IMR-90 (cell line): ENCODE data around the gene TMC1. TPM values are rescaled to one million over a fixed set of nuclear protein-coding genes. Genes with fewer than 3 reads are reported as not detected.

Experiments used
- ATAC-seq: fragments of 200-7000 bp; cut with Tn5 transposase; 2 replicates; pipeline ENCODE4 v1.9.1; 2020; ENCODE audit warnings: low read depth, mild to moderate bottlenecking, moderate library complexity
- BruUV-seq: library from RNA; stranded (reverse); fragments of 400-500 nt; replicated peaks from 2 replicates; lab custom pipeline; 2021; lab: Mats Ljungman, UMichigan
- CTCF ChIA-PET: fragments of 300-600 bp; formaldehyde crosslinking; extraction: SDS; loops from one replicate; lab custom pipeline; 2021; ENCODE audit warnings: antibody characterized with exemption; lab: Yijun Ruan, JAX
- POLR2A ChIA-PET: fragments of 300-600 bp; sonication (Branson Sonifier 250); formaldehyde crosslinking; loops from one replicate; lab custom pipeline; 2022; ENCODE audit warnings: antibody characterized with exemption; ENCODE audit not compliant: unreplicated experiment; lab: Charles Lee
- DNase-seq: peaks from one replicate; pipeline ENCODE4 v3.0.0; 2013
- H2AFZ ChIP-seq: replicated peaks from 2 replicates; pipeline ENCODE3; 2013; ENCODE audit warnings: low read length, mild to moderate bottlenecking; ENCODE audit not compliant: poor library complexity
- H2AK5ac ChIP-seq: 2 replicates; pipeline ENCODE4 v1.6.1; 2013; ENCODE audit warnings: low read depth, low read length, inconsistent platforms
- H2AK9ac ChIP-seq: replicated peaks from 2 replicates; pipeline ENCODE3; 2013; ENCODE audit warnings: mild to moderate bottlenecking, low read depth, low read length, moderate library complexity; ENCODE audit not compliant: poor library complexity
- H2BK120ac ChIP-seq: 2 replicates; pipeline ENCODE4 v1.6.1; 2013; ENCODE audit warnings: low read depth, low read length, inconsistent platforms
- H2BK15ac ChIP-seq: 3 replicates; pipeline ENCODE4 v1.6.1; 2013; ENCODE audit warnings: low read depth, low read length, inconsistent platforms
- H2BK20ac ChIP-seq: 2 replicates; pipeline ENCODE4 v1.6.1; 2013; ENCODE audit warnings: low read depth, mild to moderate bottlenecking, inconsistent platforms, low read length, moderate library complexity
- H2BK5ac ChIP-seq: 2 replicates; pipeline ENCODE4 v1.6.1; 2013; ENCODE audit warnings: mild to moderate bottlenecking, low read depth, low read length, inconsistent platforms; ENCODE audit not compliant: poor library complexity, severe bottlenecking
- H3K14ac ChIP-seq: replicated peaks from 2 replicates; pipeline ENCODE4 v1.6.1; 2013; ENCODE audit warnings: low read depth, low read length, inconsistent platforms
- H3K18ac ChIP-seq: 2 replicates; pipeline ENCODE4 v1.6.1; 2013; ENCODE audit warnings: low read depth, low read length, control low read depth
- H3K23ac ChIP-seq: 2 replicates; pipeline ENCODE4 v1.6.1; 2013; ENCODE audit warnings: low read depth, low read length, inconsistent platforms
- H3K27ac ChIP-seq: 2 replicates; pipeline ENCODE4 v1.5.1; 2013; ENCODE audit warnings: mild to moderate bottlenecking, control low read depth, low read length; ENCODE audit not compliant: insufficient read depth
- H3K27me3 ChIP-seq: 2 replicates; pipeline ENCODE4 v1.6.1; 2013; ENCODE audit warnings: low read length; ENCODE audit not compliant: control insufficient read depth, insufficient read depth
- H3K36me3 ChIP-seq: 2 replicates; pipeline ENCODE4 v1.6.1; 2013; ENCODE audit warnings: low read length, mixed read lengths; ENCODE audit not compliant: control insufficient read depth, insufficient read depth
- H3K4ac ChIP-seq: 2 replicates; pipeline ENCODE4 v1.6.1; 2013; ENCODE audit warnings: low read depth, low read length, inconsistent platforms
- H3K4me1 ChIP-seq: 2 replicates; pipeline ENCODE4 v1.6.1; 2013; ENCODE audit warnings: low read length, mixed read lengths; ENCODE audit not compliant: control insufficient read depth, insufficient read depth
- H3K4me2 ChIP-seq: 2 replicates; pipeline ENCODE4 v1.6.1; 2013; ENCODE audit warnings: low read depth, mild to moderate bottlenecking, control low read depth, low read length, moderate library complexity
- H3K4me3 ChIP-seq: 2 replicates; pipeline ENCODE4 v1.5.1; 2013; ENCODE audit warnings: low read depth, mild to moderate bottlenecking, control low read depth, low read length, moderate library complexity; ENCODE audit not compliant: insufficient read depth
- H3K56ac ChIP-seq: 2 replicates; pipeline ENCODE4 v1.6.1; 2013; ENCODE audit warnings: low read length, inconsistent platforms; ENCODE audit not compliant: insufficient read depth; ENCODE audit errors: extremely low read depth
- H3K79me1 ChIP-seq, 2 experiments: 2 replicates each; pipeline ENCODE4 v1.6.1; 2013; ENCODE audit warnings: low read length in 2 of 2, inconsistent platforms in 1 of 2, low read depth in 1 of 2
- H3K9ac ChIP-seq: 2 replicates; pipeline ENCODE4 v1.6.1; 2013; ENCODE audit warnings: low read depth, low read length, control low read depth
- H3K9me1 ChIP-seq: 2 replicates; pipeline ENCODE4 v1.6.1; 2013; ENCODE audit warnings: low read length, inconsistent platforms; ENCODE audit not compliant: insufficient read depth
- H3K9me3 ChIP-seq: 2 replicates; pipeline ENCODE4 v1.6.1; 2013; ENCODE audit warnings: low read length; ENCODE audit not compliant: control insufficient read depth, insufficient read depth
- H4K20me1 ChIP-seq: 2 replicates; pipeline ENCODE4 v1.6.1; 2013; ENCODE audit warnings: low read length, inconsistent platforms; ENCODE audit not compliant: insufficient read depth
- H4K5ac ChIP-seq: 2 replicates; pipeline ENCODE4 v1.6.1; 2013; ENCODE audit warnings: mild to moderate bottlenecking, low read depth, low read length, control low read depth
- H4K8ac ChIP-seq, 2 experiments: 2 replicates each; pipeline ENCODE4 v1.6.1; 2013; ENCODE audit warnings: low read depth in 2 of 2, low read length in 2 of 2, control low read depth in 1 of 2, inconsistent platforms in 1 of 2
- H4K91ac ChIP-seq: 2 replicates; pipeline ENCODE4 v1.6.1; 2013; ENCODE audit warnings: low read depth, low read length, inconsistent platforms; ENCODE audit not compliant: insufficient read depth
- CHD1 ChIP-seq: IDR thresholded peaks from 2 replicates; pipeline ENCODE4 v1.6.1; 2012; ENCODE audit warnings: low read depth, low read length, improper control_type of control experiment
- FOS ChIP-seq: fragments of 150-350 bp; IDR thresholded peaks from 2 replicates; pipeline ENCODE4 v1.6.1; 2016; ENCODE audit warnings: low read depth, low read length
- MAFK ChIP-seq: IDR thresholded peaks from 2 replicates; pipeline ENCODE4 v1.6.1; 2012; ENCODE audit warnings: low read depth, low read length, improper control_type of control experiment
- MAZ ChIP-seq: IDR thresholded peaks from 2 replicates; pipeline ENCODE4 v1.6.1; 2012; ENCODE audit warnings: low read depth, mild to moderate bottlenecking, low read length, improper control_type of control experiment, moderate library complexity, borderline replicate concordance
- WGBS, 2 experiments: methylation state at CpG; one replicate each; pipeline versions ENCODE4 v1.1.5 to v1.1.7; 2013; ENCODE audit warnings: missing lambda C conversion rate in 2 of 2; ENCODE audit not compliant: insufficient read length in 1 of 2; ENCODE audit errors: extremely low coverage in 2 of 2; 5-methylcytosine and 5-hydroxymethylcytosine counted together
- dilution Hi-C: fragments of 300-500 bp; cut with HindIII; formaldehyde crosslinking; loops from one replicate; pipeline ENCODE4 v1.14.3; 2018; ENCODE audit warnings: low sequenced_read_pairs; ENCODE audit not compliant: unreplicated experiment
- in situ Hi-C: fragments of 300-500 bp; cut with MboI; formaldehyde crosslinking; loops from 3 replicates; pipeline ENCODE4 v1.14.3; 2019; ENCODE audit warnings: low sequenced_read_pairs, inconsistent platforms, mixed read lengths
- intact Hi-C: fragments of 100-400 bp; cut with micrococcal nuclease; formaldehyde crosslinking; loops from 2 replicates; pipeline ENCODE4 v1.10.0; 2022
- polyA plus RNA-seq, 3 experiments: library from polyadenylated mRNA; depleted of rRNA; stranded (reverse); fragments of >200 nt; gene quantifications; 2 replicates each; pipeline ENCODE4 v1.2.3, GENCODE V29; 2012; ENCODE audit warnings: low replicate concordance in 1 of 3
- total RNA-seq: library from RNA; depleted of rRNA; stranded (reverse); fragments of >200 nt; gene quantifications from 2 replicates; pipeline ENCODE4 v1.2.3, GENCODE V29; 2012
- TF ChIP-seq, protein P1 (sequence below): fragments of 150-350 bp; IDR thresholded peaks from 2 replicates; pipeline ENCODE4 v1.6.1; 2017; ENCODE audit warnings: mild to moderate bottlenecking, antibody characterized with exemption, low read length, low read depth

TMC1 gene
- total and polyA plus RNA-seq, 2 of the 4 experiments (the other 2 are of a cell fraction) = not detected

DNA sequence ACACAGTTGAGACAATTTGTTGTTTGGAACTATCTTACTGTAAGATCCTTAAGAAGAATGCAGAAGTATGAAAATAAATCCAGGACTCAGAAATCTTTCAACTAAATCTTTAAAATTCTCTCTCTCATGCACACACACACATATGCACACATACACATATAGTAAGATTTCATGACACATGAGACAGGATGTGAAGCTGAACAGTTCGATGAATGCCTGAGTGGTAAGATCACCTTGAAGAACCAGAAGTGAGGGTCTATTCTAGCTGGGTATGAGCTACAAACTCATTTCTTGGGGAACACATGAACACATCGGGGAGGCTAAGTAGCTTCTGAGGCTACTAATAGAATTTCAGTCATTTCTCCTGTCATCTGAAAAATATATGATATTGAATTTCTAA, 153.6 kb downstream of the TMC1 start:
- Histone ChIP-seq H3K9me1 (no peaks in the 10 kb centered on the region), H2BK15ac (no peak overlapping the region), H4K8ac (no peak overlapping the region), H3K4me2 (no peak overlapping the region), H3K14ac (no peak overlapping the region), H3K4ac (no peak overlapping the region), H2BK5ac (no peak overlapping the region), H4K20me1 (no peaks in the 10 kb centered on the region), H3K9ac (no peak overlapping the region), H3K56ac (no peak overlapping the region), H2AFZ (no peak overlapping the region), H3K36me3 (no peaks in the 10 kb centered on the region), H3K9me3 (no peaks in the 10 kb centered on the region), H4K5ac (no peak overlapping the region), H3K79me1 (no peaks in the 10 kb centered on the region), H4K91ac (no peak overlapping the region), H3K4me1 (no peaks in the 10 kb centered on the region), H3K27ac (no peak overlapping the region), H3K27me3 (no peaks in the 10 kb centered on the region; the same call in 1 of the 2 replicates), H2BK120ac (no peak overlapping the region), H3K23ac (no peak overlapping the region), H2AK5ac (no peak overlapping the region), H2BK20ac (no peak overlapping the region), H3K4me3 (no peak overlapping the region), H3K18ac (no peak overlapping the region), H2AK9ac (no peak overlapping the region)
- WGBS, 2 experiments = no CpG with 5 or more reads among the region's 2 CpGs
- ATAC-seq = no peak
- no peak for DNase-seq
- TF ChIP-seq FOS = no peak
- no peak for TF ChIP-seq CHD1
- TF ChIP-seq, protein P1, sequence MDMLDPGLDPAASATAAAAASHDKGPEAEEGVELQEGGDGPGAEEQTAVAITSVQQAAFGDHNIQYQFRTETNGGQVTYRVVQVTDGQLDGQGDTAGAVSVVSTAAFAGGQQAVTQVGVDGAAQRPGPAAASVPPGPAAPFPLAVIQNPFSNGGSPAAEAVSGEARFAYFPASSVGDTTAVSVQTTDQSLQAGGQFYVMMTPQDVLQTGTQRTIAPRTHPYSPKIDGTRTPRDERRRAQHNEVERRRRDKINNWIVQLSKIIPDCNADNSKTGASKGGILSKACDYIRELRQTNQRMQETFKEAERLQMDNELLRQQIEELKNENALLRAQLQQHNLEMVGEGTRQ = no peak
- no peak for TF ChIP-seq MAZ
- no peak for TF ChIP-seq MAFK
- intact Hi-C loops = loop anchor here (10.0 kb wide), 1 partner anchor 560 kb away; no protein-coding TSS in a partner anchor
- in situ Hi-C loops = no loop called here
- ChIA-PET CTCF (interaction anchor here (0.7 kb wide), 1 partner anchor 46 kb away, joined by 3 read pairs; no protein-coding TSS in a partner anchor), POLR2A (no interaction called here)
- dilution Hi-C loops = no loop called here
- no TSS peak for BruUV-seq
